GM23248 (cell line): Measurements from ENCODE around the gene PPP6R2.

Experiments used
- EZH2 ChIP-seq: fragments of 200-600 bp; sonication (generic); IDR thresholded peaks from 2 replicates; pipeline ENCODE4 v1.6.1; 2018; ENCODE audit warnings: antibody characterized with exemption, mild to moderate bottlenecking; ENCODE audit not compliant: insufficient read depth, poor library complexity, severe bottlenecking
- EZH2phosphoT487 ChIP-seq: fragments of 200-600 bp; sonication (generic); IDR thresholded peaks from 2 replicates; pipeline ENCODE4 v1.6.1; 2018; ENCODE audit warnings: antibody characterized with exemption, moderate library complexity, mild to moderate bottlenecking, low read depth; ENCODE audit not compliant: insufficient read depth

DNA sequence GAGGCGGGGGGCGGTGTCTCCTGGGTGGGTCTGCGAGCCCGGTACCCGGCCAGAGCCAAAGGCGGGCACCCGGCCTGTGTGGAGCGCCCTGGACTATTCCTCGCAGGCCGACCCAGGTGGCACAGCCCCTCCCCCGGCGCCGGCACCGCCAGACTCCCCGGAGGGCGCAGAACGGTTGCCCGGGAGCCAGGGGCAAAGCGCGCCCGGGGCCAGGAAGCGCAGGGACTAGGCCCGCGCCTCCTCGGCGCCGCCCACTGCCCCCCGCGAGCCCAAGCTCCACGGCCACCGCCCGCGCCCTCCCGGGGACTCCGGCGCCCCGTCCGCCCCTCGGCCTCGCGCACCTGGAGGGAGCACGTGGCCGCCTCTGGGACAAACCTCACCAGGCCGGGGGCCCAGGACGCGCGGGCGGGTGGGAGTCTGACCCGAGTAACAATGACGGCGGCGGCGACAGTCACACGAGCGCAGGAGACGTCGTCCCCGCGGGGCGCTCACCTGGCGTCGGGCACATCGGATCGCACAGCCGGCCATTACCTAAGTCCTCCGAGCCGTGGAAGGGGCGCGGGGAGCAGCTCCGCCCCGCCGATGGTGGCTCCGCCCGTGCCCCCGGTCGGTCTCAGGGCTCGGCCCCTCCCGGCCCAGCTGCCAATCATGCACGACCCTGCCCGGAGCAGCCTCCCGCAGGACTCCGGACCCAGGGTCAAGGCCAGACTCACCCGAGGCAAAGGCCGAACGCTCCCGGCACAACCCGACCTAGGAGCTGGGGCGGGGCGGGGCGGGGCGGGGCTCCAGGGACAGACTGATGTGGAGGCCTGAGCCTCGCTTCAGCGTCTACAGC, 43.1 kb upstream of the PPP6R2 start:
- TF ChIP-seq EZH2: no peak
- TF ChIP-seq EZH2phosphoT487: no peak
